ENCODE measurements around the gene TOB2.

The TOB2 gene

GRCh38 chr22:41480397-41480735 is 33.8 kb upstream of the TOB2 start:
- Histone ChIP-seq H3K9me3 (ENCODE audit: control insufficient read depth, insufficient read depth, low read length) (no peaks in the 10 kb centered on the region), H3K36me3 (ENCODE audit: control insufficient read depth, insufficient read depth, low read length) (no peaks in the 10 kb centered on the region), H3K27me3 (ENCODE audit: control insufficient read depth, insufficient read depth, low read length) (no peaks in the 10 kb centered on the region), H3K27ac (ENCODE audit: low read length) (no peak overlapping the region), H3K4me3 (ENCODE audit: low read length) (no peak overlapping the region), H3K4me1 (ENCODE audit: control insufficient read depth, insufficient read depth, low read length) (peaks cover 13% of the 10 kb centered on the region)
- DNase-seq (ENCODE audit: low read depth, low spot score), result no peak
- WGBS (ENCODE audit: insufficient coverage, insufficient read length), result no CpG with 5 or more reads among the region's 7 CpGs

DNA sequence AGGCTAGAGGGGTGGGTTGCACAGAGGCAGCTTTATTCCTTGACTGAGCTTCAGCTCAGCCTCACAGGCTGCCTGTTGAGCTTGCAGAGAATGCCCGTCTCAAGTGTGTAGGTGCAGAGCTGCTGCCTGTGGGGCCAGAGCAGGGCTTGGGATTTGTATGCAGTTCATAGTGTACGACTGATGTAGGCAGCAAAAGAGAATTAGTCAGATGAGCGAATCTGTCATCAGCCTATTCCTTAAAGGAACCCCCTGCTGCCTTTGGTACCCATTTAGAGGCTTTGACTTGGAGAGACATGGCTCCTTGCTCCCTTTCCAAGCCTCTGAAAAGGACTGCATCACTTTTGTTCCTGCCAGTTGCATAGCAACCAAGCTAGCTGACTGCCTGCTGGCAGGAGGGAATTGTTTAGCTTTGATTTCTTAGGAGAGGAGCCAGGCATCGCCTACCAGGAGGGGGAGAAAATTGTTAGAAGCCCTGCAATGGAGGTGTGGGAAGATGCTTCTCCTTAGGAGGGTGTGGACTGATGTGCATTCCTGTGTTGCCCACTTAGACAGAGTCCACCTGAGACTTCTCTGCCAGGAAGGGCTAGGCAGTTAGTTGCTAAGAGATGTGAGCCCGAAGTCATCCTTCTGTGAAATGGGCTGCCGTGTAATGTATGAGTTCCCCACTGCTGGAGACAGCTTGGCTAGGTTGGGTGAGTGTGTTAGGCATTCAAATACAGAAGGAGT is 33.2 kb upstream of the TOB2 start:
- peaks cover 13% of the 10 kb centered on the region for H3K4me1 ChIP-seq (ENCODE audit: control insufficient read depth, insufficient read depth, low read length)
- no peak for DNase-seq (ENCODE audit: low read depth, low spot score)
- H3K27ac ChIP-seq (ENCODE audit: low read length), result no peak overlapping the region
- H3K27me3 ChIP-seq (ENCODE audit: control insufficient read depth, insufficient read depth, low read length), result no peaks in the 10 kb centered on the region
- no peak overlapping the region for H3K4me3 ChIP-seq (ENCODE audit: low read length)
- no peaks in the 10 kb centered on the region for H3K36me3 ChIP-seq (ENCODE audit: control insufficient read depth, insufficient read depth, low read length)
- no peaks in the 10 kb centered on the region for H3K9me3 ChIP-seq (ENCODE audit: control insufficient read depth, insufficient read depth, low read length)
- WGBS (ENCODE audit: insufficient coverage, insufficient read length), result no CpG with 5 or more reads among the region's 6 CpGs

DNA sequence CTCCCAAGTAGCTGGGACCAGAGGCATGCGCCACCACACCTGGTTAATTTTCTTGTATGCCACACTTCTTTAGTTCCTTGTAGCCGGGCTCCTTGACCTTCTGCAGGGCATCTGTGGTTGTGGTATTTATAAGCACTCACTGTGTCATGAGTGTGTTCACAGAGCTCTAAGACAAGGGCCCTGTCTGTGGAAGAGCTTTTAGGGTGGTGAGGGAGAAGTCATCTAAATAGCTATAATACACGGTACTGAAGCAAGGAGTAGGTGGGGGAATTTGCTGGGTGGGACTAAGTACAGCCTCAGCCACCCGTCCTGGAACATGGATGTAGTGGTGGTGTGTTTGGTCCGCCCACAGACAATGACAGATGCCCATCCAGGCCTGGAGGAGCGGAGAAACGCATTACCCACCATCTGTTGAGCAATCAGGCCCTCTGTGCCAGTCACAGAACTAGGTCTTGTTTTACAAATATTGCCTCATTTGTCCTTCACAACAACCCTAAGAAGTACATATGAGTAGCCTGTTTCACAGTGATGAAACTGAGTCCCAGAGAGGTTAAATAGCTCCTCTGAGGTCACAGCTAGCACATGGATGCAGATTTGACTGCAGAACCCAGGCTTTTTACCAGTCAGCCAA is 32.4 kb upstream of the TOB2 start:
- no peak overlapping the region for H3K4me3 ChIP-seq (ENCODE audit: low read length)
- peaks cover 13% of the 10 kb centered on the region for H3K4me1 ChIP-seq (ENCODE audit: control insufficient read depth, insufficient read depth, low read length)
- H3K27ac ChIP-seq (ENCODE audit: low read length), result no peak overlapping the region
- DNase-seq (ENCODE audit: low read depth, low spot score), result no peak
- no peaks in the 10 kb centered on the region for H3K27me3 ChIP-seq (ENCODE audit: control insufficient read depth, insufficient read depth, low read length)
- H3K36me3 ChIP-seq (ENCODE audit: control insufficient read depth, insufficient read depth, low read length), result no peaks in the 10 kb centered on the region
- WGBS (ENCODE audit: insufficient coverage, insufficient read length), result no CpG with 5 or more reads among the region's 7 CpGs
- H3K9me3 ChIP-seq (ENCODE audit: control insufficient read depth, insufficient read depth, low read length), result no peaks in the 10 kb centered on the region

- H3K36me3 ChIP-seq (ENCODE audit: control insufficient read depth, insufficient read depth, low read length), result no peaks in the 10 kb centered on the region
- no peak overlapping the region for H3K4me3 ChIP-seq (ENCODE audit: low read length)
- H3K9me3 ChIP-seq (ENCODE audit: control insufficient read depth, insufficient read depth, low read length), result no peaks in the 10 kb centered on the region
- no peak overlapping the region for H3K27ac ChIP-seq (ENCODE audit: low read length)
- peaks cover 13% of the 10 kb centered on the region for H3K4me1 ChIP-seq (ENCODE audit: control insufficient read depth, insufficient read depth, low read length)
- H3K27me3 ChIP-seq (ENCODE audit: control insufficient read depth, insufficient read depth, low read length), result no peaks in the 10 kb centered on the region
- no CpG with 5 or more reads among the region's 2 CpGs for whole genome bisulfite sequencing (ENCODE audit: insufficient coverage, insufficient read length)
- no peak for DNase-seq (ENCODE audit: low read depth, low spot score)
Measured at GRCh38 chr22:41478473-41478872, 31.9 kb upstream of the TOB2 start.

DNA sequence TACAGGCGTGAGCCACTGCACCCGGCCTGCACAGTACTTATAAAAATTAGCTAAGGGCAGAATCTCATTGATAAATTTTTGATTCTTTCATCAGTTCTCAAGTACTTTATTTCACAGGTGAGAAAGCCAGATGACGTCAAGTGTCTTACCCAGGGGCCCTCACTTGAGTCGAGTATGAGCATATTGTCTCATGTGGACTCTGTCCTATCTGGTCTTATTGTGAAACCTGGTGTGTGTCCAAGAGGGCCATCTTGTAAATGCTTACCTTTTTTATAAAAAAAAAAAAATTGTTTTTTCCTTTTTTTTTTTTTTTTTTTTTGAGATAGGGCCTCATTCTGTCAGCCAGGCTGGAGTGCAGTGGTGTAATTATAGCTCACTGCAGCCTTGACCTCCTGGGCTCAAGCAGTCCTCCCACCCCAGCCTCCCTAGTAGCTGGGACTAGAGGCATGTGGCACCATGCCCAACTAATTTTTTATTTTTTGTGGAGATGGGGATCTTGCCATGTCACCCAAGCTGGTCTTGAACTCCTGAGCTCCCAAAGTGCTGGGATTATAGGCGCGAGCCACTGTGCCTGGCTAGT is 28.4 kb upstream of the TOB2 start:
- H3K36me3 ChIP-seq (ENCODE audit: control insufficient read depth, insufficient read depth, low read length), result no peaks in the 10 kb centered on the region
- no peaks in the 10 kb centered on the region for H3K27me3 ChIP-seq (ENCODE audit: control insufficient read depth, insufficient read depth, low read length)
- no peaks in the 10 kb centered on the region for H3K4me1 ChIP-seq (ENCODE audit: control insufficient read depth, insufficient read depth, low read length)
- no peak overlapping the region for H3K4me3 ChIP-seq (ENCODE audit: low read length)
- no CpG with 5 or more reads among the region's 6 CpGs for WGBS (ENCODE audit: insufficient coverage, insufficient read length)
- no peak overlapping the region for H3K27ac ChIP-seq (ENCODE audit: low read length)
- no peaks in the 10 kb centered on the region for H3K9me3 ChIP-seq (ENCODE audit: control insufficient read depth, insufficient read depth, low read length)
- no peak for DNase-seq (ENCODE audit: low read depth, low spot score)

DNA sequence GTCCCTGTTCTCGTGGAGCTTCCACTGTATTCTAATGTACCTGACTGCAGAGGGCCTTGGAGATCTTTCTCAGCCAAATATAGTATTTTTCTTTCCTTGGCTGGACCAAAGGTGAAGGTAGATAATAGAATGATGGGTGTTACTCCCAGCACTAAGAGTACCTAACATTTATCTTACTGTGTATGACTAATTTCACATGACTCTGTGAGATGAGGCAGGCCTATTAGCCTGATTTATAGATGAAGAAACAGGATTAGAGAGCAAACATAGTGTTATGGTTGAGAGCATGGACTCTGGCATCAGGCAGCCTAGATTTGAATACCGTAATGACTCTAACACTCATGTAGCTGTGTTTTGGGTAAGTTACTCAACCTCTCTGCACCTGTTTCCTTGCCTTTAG is 25.0 kb upstream of the TOB2 start:
- peaks cover 2% of the 10 kb centered on the region; the same call in 1 of the 2 replicates for H3K36me3 ChIP-seq (ENCODE audit: control insufficient read depth, insufficient read depth, low read length)
- no peak overlapping the region for H3K4me3 ChIP-seq (ENCODE audit: low read length)
- no peak for DNase-seq (ENCODE audit: low read depth, low spot score)
- no peaks in the 10 kb centered on the region for H3K4me1 ChIP-seq (ENCODE audit: control insufficient read depth, insufficient read depth, low read length)
- no peaks in the 10 kb centered on the region for H3K27me3 ChIP-seq (ENCODE audit: control insufficient read depth, insufficient read depth, low read length)
- no peaks in the 10 kb centered on the region for H3K9me3 ChIP-seq (ENCODE audit: control insufficient read depth, insufficient read depth, low read length)
- H3K27ac ChIP-seq (ENCODE audit: low read length), result no peak overlapping the region
- WGBS (ENCODE audit: insufficient coverage, insufficient read length), result no CpG with 5 or more reads among the region's 2 CpGs

- H3K4me1 ChIP-seq (ENCODE audit: control insufficient read depth, insufficient read depth, low read length), result no peaks in the 10 kb centered on the region
- no peak overlapping the region for H3K27ac ChIP-seq (ENCODE audit: low read length)
- no peaks in the 10 kb centered on the region for H3K9me3 ChIP-seq (ENCODE audit: control insufficient read depth, insufficient read depth, low read length)
- WGBS (ENCODE audit: insufficient coverage, insufficient read length), result no CpG with 5 or more reads among the region's 2 CpGs
- no peak overlapping the region for H3K4me3 ChIP-seq (ENCODE audit: low read length)
- H3K36me3 ChIP-seq (ENCODE audit: control insufficient read depth, insufficient read depth, low read length), result peaks cover 7% of the 10 kb centered on the region; the same call in 1 of the 2 replicates
- no peak for DNase-seq (ENCODE audit: low read depth, low spot score)
- H3K27me3 ChIP-seq (ENCODE audit: control insufficient read depth, insufficient read depth, low read length), result no peaks in the 10 kb centered on the region
Measured at GRCh38 chr22:41470886-41471285, 24.3 kb upstream of the TOB2 start.

GRCh38 chr22:41469218-41469851 is 22.7 kb upstream of the TOB2 start:
- no peaks in the 10 kb centered on the region for H3K27me3 ChIP-seq (ENCODE audit: control insufficient read depth, insufficient read depth, low read length)
- no peak for DNase-seq (ENCODE audit: low read depth, low spot score)
- H3K9me3 ChIP-seq (ENCODE audit: control insufficient read depth, insufficient read depth, low read length), result no peaks in the 10 kb centered on the region
- H3K4me1 ChIP-seq (ENCODE audit: control insufficient read depth, insufficient read depth, low read length), result no peaks in the 10 kb centered on the region
- H3K27ac ChIP-seq (ENCODE audit: low read length), result no peak overlapping the region
- no CpG with 5 or more reads among the region's 30 CpGs for WGBS (ENCODE audit: insufficient coverage, insufficient read length)
- peak overlapping the region; percentile 90 for H3K4me3 ChIP-seq (ENCODE audit: low read length)
- peaks cover 13% of the 10 kb centered on the region; the same call in 1 of the 2 replicates for H3K36me3 ChIP-seq (ENCODE audit: control insufficient read depth, insufficient read depth, low read length)

DNA sequence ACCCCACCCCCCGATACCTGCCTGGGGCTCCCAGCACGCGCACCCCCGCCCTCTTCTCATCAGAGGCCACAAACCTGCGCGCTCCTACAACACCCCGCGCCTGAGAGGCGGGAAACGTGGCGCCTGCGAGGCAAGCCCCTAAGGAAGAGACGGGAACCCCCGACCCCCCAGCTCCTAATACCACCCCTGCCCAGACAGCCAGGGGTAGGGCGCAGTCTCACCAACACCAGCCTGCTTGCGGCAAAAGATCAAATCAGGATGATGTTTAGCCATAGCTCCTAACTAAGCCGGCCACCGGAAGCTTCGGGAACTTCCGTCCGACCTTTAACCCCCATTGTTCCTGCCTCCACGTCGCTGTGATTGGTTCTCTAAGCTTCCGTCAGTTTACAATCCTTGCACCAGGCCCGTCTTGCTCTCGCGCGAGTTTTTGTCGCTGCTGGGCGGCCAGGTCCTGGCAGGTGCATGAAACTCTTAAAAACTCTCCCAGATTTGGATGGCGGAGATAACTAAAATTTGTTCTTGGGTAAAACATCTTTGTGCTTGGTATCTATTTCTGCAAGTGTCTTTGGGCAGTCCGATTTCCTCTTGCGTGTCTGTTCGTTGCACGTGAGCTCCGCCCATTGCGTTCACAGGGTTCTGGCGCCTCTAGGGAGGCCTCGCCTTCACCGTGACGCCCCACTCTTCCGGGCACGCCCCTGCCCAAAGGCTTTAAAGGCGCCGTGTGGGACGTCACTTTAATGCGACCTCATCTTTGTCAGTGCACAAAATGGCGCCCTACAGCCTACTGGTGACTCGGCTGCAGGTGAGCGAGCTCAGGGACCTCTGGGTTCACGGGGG is 22.0 kb upstream of the TOB2 start, which contains the start of the genes ACO2 and PHF5A:
TSS of gene ACO2 (plus strand) at position 737 of the 837 bp plus-strand sequence. CDS start at position 767, 30 bp downstream.
TSS of gene PHF5A (minus strand) at position 312 of the 837 bp plus-strand sequence. CDS start at position 273, 39 bp downstream.
- Histone ChIP-seq H3K36me3 (ENCODE audit: control insufficient read depth, insufficient read depth, low read length) (peaks cover 20% of the 10 kb centered on the region; the same call in 1 of the 2 replicates), H3K27ac (ENCODE audit: low read length) (no peak within 1 kb of the TSS), H3K9me3 (ENCODE audit: control insufficient read depth, insufficient read depth, low read length) (no peaks in the 10 kb centered on the region), H3K4me3 (ENCODE audit: low read length) (peak within 1 kb of the TSS; percentile 90), H3K4me1 (ENCODE audit: control insufficient read depth, insufficient read depth, low read length) (no peaks in the 10 kb centered on the region), H3K27me3 (ENCODE audit: control insufficient read depth, insufficient read depth, low read length) (no peaks in the 10 kb centered on the region)
- WGBS (ENCODE audit: insufficient coverage, insufficient read length), result no CpG with 5 or more reads among the region's 51 CpGs
- peak; percentile 97 for DNase-seq (ENCODE audit: low read depth, low spot score)

GRCh38 chr22:41461901-41462300 is 15.3 kb upstream of the TOB2 start:
- WGBS (ENCODE audit: insufficient coverage, insufficient read length), result no CpG with 5 or more reads among the region's 4 CpGs
- no peaks in the 10 kb centered on the region for H3K4me1 ChIP-seq (ENCODE audit: control insufficient read depth, insufficient read depth, low read length)

More at GRCh38 chr22:41461901-41462300, 15.3 kb upstream of the TOB2 start:
- H3K4me3 ChIP-seq (ENCODE audit: low read length), result no peak overlapping the region
- no peaks in the 10 kb centered on the region for H3K27me3 ChIP-seq (ENCODE audit: control insufficient read depth, insufficient read depth, low read length)
- DNase-seq (ENCODE audit: low read depth, low spot score), result no peak
- H3K27ac ChIP-seq (ENCODE audit: low read length), result no peak overlapping the region
- H3K36me3 ChIP-seq (ENCODE audit: control insufficient read depth, insufficient read depth, low read length), result peaks cover 22% of the 10 kb centered on the region; the same call in 1 of the 2 replicates
- no peaks in the 10 kb centered on the region for H3K9me3 ChIP-seq (ENCODE audit: control insufficient read depth, insufficient read depth, low read length)

Measured in iPS DF 6.9 (cell line).